ENCODE results near the gene IFRD2.
A peak's percentile ranks its signal among the peaks of the same experiment; 100 is the strongest.
"Not testable (repeated sequence)": the region's sequence is repeated elsewhere in the genome, so short reads cannot be mapped to it uniquely, and the experiment has no call there.

Gene IFRD2

GRCh38 chr3:50319894-50320625 is 27.8 kb upstream of the IFRD2 start:
- H3K9me3 Mint-ChIP-seq = no peaks in the 10 kb centered on the region
- ATAC-seq (replicated peaks) (no peak), DNase-seq (no peak)
- H3K36me3 Mint-ChIP-seq = peaks cover 24 to 45% of the 10 kb centered on the region in 2 donors
- H3K27ac Mint-ChIP-seq = peak overlapping the region; percentile 62
- peaks cover 44 to 77% of the 10 kb centered on the region in 2 donors for H3K4me1 Mint-ChIP-seq
- peak overlapping the region; percentile 86 to 90 for H3K4me3 Mint-ChIP-seq
- no peaks in the 10 kb centered on the region for H3K27me3 Mint-ChIP-seq

- Mint-ChIP-seq H3K4me1 (peaks cover 43 to 71% of the 10 kb centered on the region in 2 donors), H3K36me3 (peaks cover 21 to 41% of the 10 kb centered on the region in 2 donors), H3K27ac (no peak overlapping the region), H3K4me3 (peak overlapping the region in 1 of 2 donors; percentile 27), H3K9me3 (no peaks in the 10 kb centered on the region), H3K27me3 (no peaks in the 10 kb centered on the region)
- ATAC-seq (replicated peaks) = no peak
- DNase-seq = no peak
These were observed 27.1 kb upstream of the IFRD2 start for GRCh38 chr3:50319181-50319893.

- DNase-seq (no peak), ATAC-seq (replicated peaks) (no peak)
- no peaks in the 10 kb centered on the region for H3K27me3 Mint-ChIP-seq
- H3K9me3 Mint-ChIP-seq = no peaks in the 10 kb centered on the region
- peaks cover 41 to 64% of the 10 kb centered on the region in 2 donors for H3K4me1 Mint-ChIP-seq
- no peak overlapping the region for H3K27ac Mint-ChIP-seq
- H3K4me3 Mint-ChIP-seq = no peak overlapping the region
- peaks cover 21 to 36% of the 10 kb centered on the region in 2 donors for H3K36me3 Mint-ChIP-seq
These were observed 26.4 kb upstream of the IFRD2 start for GRCh38 chr3:50318615-50319014.

GRCh38 chr3:50318163-50318562 is 25.9 kb upstream of the IFRD2 start:
- Mint-ChIP-seq H3K27me3 (no peaks in the 10 kb centered on the region), H3K9me3 (no peaks in the 10 kb centered on the region), H3K36me3 (peaks cover 21 to 33% of the 10 kb centered on the region in 2 donors), H3K4me3 (no peak overlapping the region), H3K4me1 (peaks cover 36 to 60% of the 10 kb centered on the region in 2 donors), H3K27ac (no peak overlapping the region)
- DNase-seq = no peak
- no peak for ATAC-seq (replicated peaks)

DNA sequence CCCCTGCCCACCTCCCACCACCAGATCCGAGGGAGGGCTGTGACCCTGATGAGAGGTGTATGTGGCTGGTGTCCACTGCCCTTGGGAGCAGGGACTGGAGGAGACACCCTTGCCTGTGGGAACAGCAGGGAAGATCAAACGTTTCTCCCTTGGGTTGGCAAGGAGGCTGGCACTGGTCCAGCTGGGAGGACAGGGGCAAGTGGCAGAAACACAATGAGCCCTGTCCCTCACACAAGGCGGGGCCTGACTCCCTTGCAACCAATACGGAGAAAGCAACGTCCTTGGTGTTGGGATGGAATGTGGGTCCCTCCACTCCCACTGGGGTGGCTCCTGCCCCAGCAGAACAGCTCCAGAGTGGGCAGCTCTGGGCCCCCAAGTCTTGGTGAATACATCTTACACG is 25.1 kb upstream of the IFRD2 start:
- Mint-ChIP-seq H3K36me3 (peaks cover 21 to 30% of the 10 kb centered on the region in 2 donors), H3K4me3 (no peak overlapping the region), H3K27ac (no peak overlapping the region), H3K9me3 (no peaks in the 10 kb centered on the region), H3K4me1 (peaks cover 34 to 51% of the 10 kb centered on the region in 2 donors), H3K27me3 (no peaks in the 10 kb centered on the region)
- ATAC-seq (replicated peaks) = no peak
- no peak for DNase-seq

DNA sequence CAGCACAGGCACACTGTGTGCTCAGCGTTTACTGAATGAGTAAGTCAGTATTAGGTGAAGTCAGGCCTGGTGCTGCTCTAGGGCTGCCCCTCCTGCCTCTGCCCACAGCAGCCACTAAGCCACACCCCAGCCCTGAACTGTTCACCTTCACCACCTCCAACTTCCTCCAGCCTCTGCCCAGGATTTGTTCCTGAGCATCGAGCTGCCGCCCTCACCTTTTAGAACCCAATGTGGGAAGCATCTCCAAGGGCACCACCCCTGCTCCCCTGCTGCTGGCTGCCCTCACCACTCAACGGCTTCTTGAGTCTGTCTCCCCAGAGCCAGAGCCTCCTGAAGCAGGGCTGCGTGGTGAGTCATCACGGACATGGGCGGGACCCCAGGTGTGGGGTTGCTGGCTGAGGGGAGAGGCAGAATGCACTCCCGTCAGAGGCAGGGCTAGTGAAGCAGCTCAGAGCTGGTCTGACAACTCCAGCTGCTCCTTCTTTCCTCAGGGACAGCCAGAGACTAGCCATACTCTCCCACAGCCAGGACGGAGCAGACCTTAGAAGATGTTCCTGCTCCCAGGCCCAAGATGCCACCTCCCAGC is 24.5 kb upstream of the IFRD2 start:
- ATAC-seq (replicated peaks) (no peak), DNase-seq (no peak)
- peak overlapping the region in 1 of 2 donors; percentile 30 for H3K4me3 Mint-ChIP-seq
- peaks cover 21 to 30% of the 10 kb centered on the region in 2 donors for H3K36me3 Mint-ChIP-seq
- H3K9me3 Mint-ChIP-seq = no peaks in the 10 kb centered on the region
- peaks cover 33 to 46% of the 10 kb centered on the region in 2 donors for H3K4me1 Mint-ChIP-seq
- no peaks in the 10 kb centered on the region for H3K27me3 Mint-ChIP-seq
- H3K27ac Mint-ChIP-seq = peak overlapping the region; percentile 26

- ATAC-seq (replicated peaks) = no peak
- Mint-ChIP-seq H3K4me1 (peaks cover 26 to 34% of the 10 kb centered on the region in 2 donors), H3K36me3 (peaks cover 21 to 31% of the 10 kb centered on the region in 2 donors), H3K4me3 (no peak overlapping the region), H3K27me3 (no peaks in the 10 kb centered on the region), H3K27ac (no peak overlapping the region), H3K9me3 (no peaks in the 10 kb centered on the region)
- DNase-seq = no peak
These were observed 22.6 kb upstream of the IFRD2 start for GRCh38 chr3:50314816-50315215.

GRCh38 chr3:50314342-50314741 is 22.1 kb upstream of the IFRD2 start:
- ATAC-seq (replicated peaks) (no peak), DNase-seq (no peak)
- Mint-ChIP-seq H3K27ac (no peak overlapping the region), H3K4me1 (peaks cover 23 to 29% of the 10 kb centered on the region in 2 donors), H3K9me3 (no peaks in the 10 kb centered on the region), H3K27me3 (no peaks in the 10 kb centered on the region), H3K36me3 (peaks cover 18 to 31% of the 10 kb centered on the region in 2 donors), H3K4me3 (no peak overlapping the region)

- Mint-ChIP-seq H3K36me3 (peaks cover 12 to 16% of the 10 kb centered on the region in 2 donors), H3K4me1 (peaks cover 11 to 14% of the 10 kb centered on the region in 2 donors)
- not testable (repeated sequence) for H3K4me3 Mint-ChIP-seq; ATAC-seq (replicated peaks); H3K9me3 Mint-ChIP-seq; H3K27ac Mint-ChIP-seq; H3K27me3 Mint-ChIP-seq; DNase-seq
These were observed 19.8 kb upstream of the IFRD2 start for GRCh38 chr3:50312041-50312440.

GRCh38 chr3:50304601-50305000 is 12.4 kb upstream of the IFRD2 start:
- H3K27ac Mint-ChIP-seq = no peak overlapping the region

GRCh38 chr3:50303013-50303815 is 11.0 kb upstream of the IFRD2 start, which contains the start of gene HYAL1:
TSS of gene HYAL1 (minus strand) at chr3:50303574. CDS start at chr3:50302956, 618 bp downstream.
- DNase-seq = no peak
- no peak for ATAC-seq (replicated peaks)
- Mint-ChIP-seq H3K27ac (peak within 1 kb of the TSS; percentile 22), H3K9me3 (no peaks in the 10 kb centered on the region), H3K27me3 (no peaks in the 10 kb centered on the region), H3K4me1 (peaks cover 22 to 25% of the 10 kb centered on the region in 2 donors), H3K4me3 (no peak within 1 kb of the TSS), H3K36me3 (peaks cover under 1 to 6% of the 10 kb centered on the region in 2 donors)

More at GRCh38 chr3:50304601-50305000, 12.4 kb upstream of the IFRD2 start:
- Mint-ChIP-seq H3K4me3 (no peak overlapping the region), H3K9me3 (no peaks in the 10 kb centered on the region), H3K4me1 (peaks cover 18 to 22% of the 10 kb centered on the region in 2 donors), H3K36me3 (peaks cover 0 to 3% of the 10 kb centered on the region in 2 donors), H3K27me3 (no peaks in the 10 kb centered on the region)
- DNase-seq = no peak
- ATAC-seq (replicated peaks) = no peak

GRCh38 chr3:50302095-50303012 is 10.1 kb upstream of the IFRD2 start:
- DNase-seq (no peak), ATAC-seq (replicated peaks) (no peak)
- Mint-ChIP-seq H3K4me3 (no peak overlapping the region), H3K9me3 (no peaks in the 10 kb centered on the region), H3K36me3 (peaks cover 3 to 6% of the 10 kb centered on the region in 2 donors), H3K27ac (peak overlapping the region; percentile 22), H3K27me3 (no peaks in the 10 kb centered on the region), H3K4me1 (peaks cover 25 to 34% of the 10 kb centered on the region in 2 donors)

- peaks cover 27 to 46% of the 10 kb centered on the region in 2 donors for H3K4me1 Mint-ChIP-seq
- DNase-seq = no peak
- H3K27ac Mint-ChIP-seq = peak overlapping the region; percentile 100
- no peaks in the 10 kb centered on the region for H3K27me3 Mint-ChIP-seq
- peaks cover 13 to 20% of the 10 kb centered on the region in 2 donors for H3K36me3 Mint-ChIP-seq
- ATAC-seq (replicated peaks) = no peak
- H3K4me3 Mint-ChIP-seq = peak overlapping the region; percentile 98
- H3K9me3 Mint-ChIP-seq = no peaks in the 10 kb centered on the region
These were observed 8.5 kb upstream of the IFRD2 start for GRCh38 chr3:50300681-50301254.
